Mucosa of stomach (tissue), 1 donor: ENCODE measurements around the gene RHEB.

Experiments
- H3K27me3 ChIP-seq: one replicate; pipeline ENCODE4 v1.7.0; 2013; ENCODE audit warnings: mild to moderate bottlenecking, low read length; ENCODE audit not compliant: control insufficient read depth, insufficient read depth
- H3K36me3 ChIP-seq: one replicate; pipeline ENCODE4 v1.7.0; 2013; ENCODE audit warnings: low read length; ENCODE audit not compliant: control insufficient read depth, insufficient read depth
- H3K4me1 ChIP-seq: one replicate; pipeline ENCODE4 v1.7.0; 2013; ENCODE audit warnings: mild to moderate bottlenecking, low read length; ENCODE audit not compliant: control insufficient read depth, insufficient read depth
- H3K4me3 ChIP-seq: one replicate; pipeline ENCODE4 v1.7.0; 2013; ENCODE audit warnings: low read length
- H3K9ac ChIP-seq: one replicate; pipeline ENCODE4 v1.7.0; 2013; ENCODE audit warnings: mild to moderate bottlenecking, low read length, moderate library complexity
- H3K9me3 ChIP-seq: one replicate; pipeline ENCODE4 v1.7.0; 2013; ENCODE audit warnings: mild to moderate bottlenecking, low read length, moderate library complexity; ENCODE audit not compliant: control insufficient read depth
- donor health status: Pancreatic carcinoma.

Gene RHEB

GRCh38 chr7:151508991-151509390 lies 10.7 kb downstream of the RHEB start:
- Histone ChIP-seq H3K27me3 (no peaks in the 10 kb centered on the region), H3K9me3 (no peaks in the 10 kb centered on the region), H3K9ac (no peak overlapping the region), H3K36me3 (no peaks in the 10 kb centered on the region), H3K4me3 (no peak overlapping the region), H3K4me1 (peaks cover 10% of the 10 kb centered on the region)

GRCh38 chr7:151507806-151508205 lies 11.9 kb downstream of the RHEB start:
- H3K9ac ChIP-seq = no peak overlapping the region
- H3K27me3 ChIP-seq = no peaks in the 10 kb centered on the region
- H3K4me3 ChIP-seq = no peak overlapping the region
- peaks cover 12% of the 10 kb centered on the region for H3K4me1 ChIP-seq
- no peaks in the 10 kb centered on the region for H3K36me3 ChIP-seq
- no peaks in the 10 kb centered on the region for H3K9me3 ChIP-seq

- H3K27me3 ChIP-seq = no peaks in the 10 kb centered on the region
- peaks cover 12% of the 10 kb centered on the region for H3K4me1 ChIP-seq
- H3K9me3 ChIP-seq = no peaks in the 10 kb centered on the region
- H3K4me3 ChIP-seq = no peak overlapping the region
- H3K36me3 ChIP-seq = no peaks in the 10 kb centered on the region
- H3K9ac ChIP-seq = no peak overlapping the region
These were observed 12.8 kb downstream of the RHEB start for GRCh38 chr7:151506901-151507382.

- peaks cover 12% of the 10 kb centered on the region for H3K4me1 ChIP-seq
These were observed 13.7 kb downstream of the RHEB start for GRCh38 chr7:151505836-151506468.

GRCh38 chr7:151505433-151505832 lies 14.3 kb downstream of the RHEB start:
- no peak overlapping the region for H3K9ac ChIP-seq
- H3K27me3 ChIP-seq = no peaks in the 10 kb centered on the region
- no peaks in the 10 kb centered on the region for H3K36me3 ChIP-seq
- H3K9me3 ChIP-seq = no peaks in the 10 kb centered on the region
- peaks cover 12% of the 10 kb centered on the region for H3K4me1 ChIP-seq
- H3K4me3 ChIP-seq = no peak overlapping the region

More at GRCh38 chr7:151505836-151506468, 13.7 kb downstream of the RHEB start:
- no peak overlapping the region for H3K4me3 ChIP-seq
- no peaks in the 10 kb centered on the region for H3K36me3 ChIP-seq
- no peaks in the 10 kb centered on the region for H3K27me3 ChIP-seq
- no peaks in the 10 kb centered on the region for H3K9me3 ChIP-seq
- H3K9ac ChIP-seq = no peak overlapping the region

GRCh38 chr7:151504715-151505326 lies 14.9 kb downstream of the RHEB start:
- no peaks in the 10 kb centered on the region for H3K9me3 ChIP-seq
- H3K4me3 ChIP-seq = no peak overlapping the region
- no peak overlapping the region for H3K9ac ChIP-seq
- peaks cover 7% of the 10 kb centered on the region for H3K4me1 ChIP-seq
- H3K27me3 ChIP-seq = no peaks in the 10 kb centered on the region
- no peaks in the 10 kb centered on the region for H3K36me3 ChIP-seq

GRCh38 chr7:151503902-151504714 lies 15.6 kb downstream of the RHEB start:
- H3K4me3 ChIP-seq = no peak overlapping the region
- no peak overlapping the region for H3K9ac ChIP-seq
- H3K9me3 ChIP-seq = no peaks in the 10 kb centered on the region
- no peaks in the 10 kb centered on the region for H3K36me3 ChIP-seq
- H3K4me1 ChIP-seq = peaks cover 5% of the 10 kb centered on the region
- H3K27me3 ChIP-seq = no peaks in the 10 kb centered on the region

- H3K4me3 ChIP-seq = no peak overlapping the region
- H3K9me3 ChIP-seq = no peaks in the 10 kb centered on the region
- no peaks in the 10 kb centered on the region for H3K27me3 ChIP-seq
- H3K9ac ChIP-seq = no peak overlapping the region
- peaks cover 20% of the 10 kb centered on the region for H3K4me1 ChIP-seq
- H3K36me3 ChIP-seq = no peaks in the 10 kb centered on the region
These were observed 18.0 kb downstream of the RHEB start for GRCh38 chr7:151501676-151502075.

- no peak overlapping the region for H3K4me3 ChIP-seq
- H3K27me3 ChIP-seq = no peaks in the 10 kb centered on the region
- H3K4me1 ChIP-seq = peaks cover 44% of the 10 kb centered on the region
- no peaks in the 10 kb centered on the region for H3K9me3 ChIP-seq
- H3K9ac ChIP-seq = no peak overlapping the region
- H3K36me3 ChIP-seq = no peaks in the 10 kb centered on the region
These were observed 21.2 kb downstream of the RHEB start for GRCh38 chr7:151498495-151498894.

- Histone ChIP-seq H3K4me1 (peaks cover 44% of the 10 kb centered on the region), H3K9ac (no peak overlapping the region), H3K36me3 (no peaks in the 10 kb centered on the region), H3K9me3 (no peaks in the 10 kb centered on the region), H3K4me3 (no peak overlapping the region), H3K27me3 (no peaks in the 10 kb centered on the region)
These were observed 22.3 kb downstream of the RHEB start for GRCh38 chr7:151497306-151497871.

GRCh38 chr7:151495360-151495759 lies 24.3 kb downstream of the RHEB start:
- H3K9ac ChIP-seq = no peak overlapping the region
- H3K27me3 ChIP-seq = no peaks in the 10 kb centered on the region
- no peak overlapping the region for H3K4me3 ChIP-seq
- H3K4me1 ChIP-seq = peaks cover 52% of the 10 kb centered on the region
- H3K9me3 ChIP-seq = no peaks in the 10 kb centered on the region
- H3K36me3 ChIP-seq = no peaks in the 10 kb centered on the region
